ENCODE results near the gene FDX1.

FDX1 gene

DNA sequence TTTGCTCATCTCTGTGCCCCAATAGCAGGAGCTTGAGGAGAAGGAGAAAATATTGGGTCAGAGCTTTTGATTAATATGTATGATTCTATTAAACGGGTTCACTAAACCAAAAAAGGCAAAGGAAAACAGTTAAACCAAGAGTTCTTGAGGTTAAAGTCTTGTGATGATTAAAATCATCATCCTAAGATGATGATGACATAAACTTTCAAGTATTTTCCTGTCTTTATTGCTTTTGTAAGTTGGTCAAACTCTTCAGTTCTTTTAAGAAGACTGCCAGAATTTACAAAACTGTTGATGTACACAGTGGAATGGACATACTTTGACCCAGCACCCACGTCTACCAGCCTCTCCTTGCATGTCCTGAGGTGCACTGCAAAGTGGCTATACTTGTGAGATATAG, 41.0 kb downstream of the FDX1 start:
- no peak for DNase-seq

DNA sequence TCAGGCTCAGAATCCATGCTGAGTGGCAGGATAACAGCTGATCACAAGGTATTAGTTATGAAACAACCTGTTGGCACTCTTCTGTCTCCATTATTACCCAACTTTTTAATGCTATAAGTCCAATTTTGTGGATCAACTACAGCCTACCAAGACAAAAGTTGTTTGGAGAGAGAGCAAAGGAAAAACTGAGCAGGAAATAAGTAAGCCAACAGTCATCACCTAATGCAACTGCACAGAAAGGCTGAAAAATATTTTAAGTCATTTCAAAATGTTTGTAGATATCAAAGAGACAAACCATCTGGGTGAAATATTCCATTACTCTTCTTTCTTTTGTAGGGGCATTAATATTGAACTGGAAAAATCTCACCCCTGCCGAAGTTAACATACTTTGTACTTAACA, 41.6 kb downstream of the FDX1 start:
- no peak for DNase-seq

DNA sequence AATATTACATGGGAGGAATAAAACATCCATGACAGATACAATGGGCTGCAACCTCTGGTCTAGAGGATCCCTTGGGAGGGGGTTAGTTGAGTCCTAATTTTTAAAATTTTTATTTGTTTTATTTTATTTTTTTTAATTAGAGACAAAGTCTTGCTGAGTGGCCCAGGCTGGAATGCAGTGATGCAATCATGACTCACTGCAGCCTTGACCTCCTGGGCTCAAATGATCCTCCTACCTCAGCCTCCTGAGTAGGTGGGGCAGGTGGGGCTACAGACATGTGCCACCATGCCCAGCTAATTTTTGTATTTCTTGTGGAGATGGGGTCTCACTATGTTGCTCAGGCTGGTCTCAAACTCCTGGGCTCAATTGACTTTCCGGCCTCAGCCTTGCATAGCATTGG, 43.1 kb downstream of the FDX1 start:
- DNase-seq, result no peak

DNA sequence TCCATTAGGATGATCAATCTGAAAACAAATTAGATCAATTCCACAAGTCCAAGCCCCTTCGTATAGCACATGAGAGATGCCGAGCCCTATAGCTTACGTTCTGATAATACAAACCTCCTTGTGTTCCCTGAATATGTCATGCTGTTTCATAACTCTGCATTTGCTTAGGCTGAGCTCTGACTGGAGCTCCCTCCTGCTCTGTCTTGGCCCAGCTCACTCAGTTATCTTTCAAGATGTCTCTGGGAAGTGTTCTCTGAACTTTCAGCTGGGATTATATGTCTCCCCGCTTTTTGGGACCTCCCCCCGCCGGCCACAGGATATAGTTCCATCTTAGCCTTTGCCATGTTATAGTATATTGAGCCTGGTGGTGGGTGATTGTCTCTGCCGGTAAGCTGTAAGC, 44.0 kb downstream of the FDX1 start:
- DNase-seq, result no peak

DNA sequence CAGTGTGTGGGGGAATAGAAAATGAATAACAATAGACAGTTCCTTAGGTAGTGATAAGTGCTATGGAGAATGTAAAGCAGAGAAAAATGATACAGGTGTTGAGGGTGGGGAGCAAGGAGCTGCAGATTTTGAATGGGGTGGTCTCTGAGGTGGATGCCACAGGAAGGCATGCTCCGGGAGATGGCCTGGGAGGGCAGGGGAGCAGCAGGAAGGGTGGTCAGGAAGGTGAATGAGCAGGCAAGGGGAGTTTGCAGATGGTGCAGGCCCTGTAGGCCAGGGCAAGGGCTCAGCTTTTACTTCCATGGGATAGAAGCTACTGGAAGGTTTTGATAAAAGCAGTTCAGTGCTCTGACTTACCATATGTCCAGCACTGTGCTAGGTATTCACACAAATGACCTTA, 44.8 kb downstream of the FDX1 start:
- DNase-seq, result no peak

DNA sequence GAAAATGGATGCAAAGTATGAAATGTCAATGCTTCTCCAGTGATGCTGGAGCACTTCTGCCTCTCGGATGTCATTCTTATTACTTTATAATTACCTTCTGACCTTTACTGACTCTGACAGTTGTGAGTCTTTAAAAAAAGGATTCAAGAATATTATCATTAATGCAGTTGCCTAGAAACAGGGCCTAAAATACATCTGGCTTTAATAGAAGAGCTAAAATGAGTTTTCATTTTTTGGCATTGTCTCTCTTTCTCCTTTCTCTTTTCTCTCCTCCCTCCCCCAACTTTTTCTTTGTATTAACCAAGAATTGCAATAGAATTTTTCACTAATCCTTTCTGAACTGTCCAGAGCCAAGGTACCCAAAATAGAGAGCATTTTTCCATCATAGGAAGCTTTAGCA, 45.9 kb downstream of the FDX1 start:
- DNase-seq, result no peak

DNA sequence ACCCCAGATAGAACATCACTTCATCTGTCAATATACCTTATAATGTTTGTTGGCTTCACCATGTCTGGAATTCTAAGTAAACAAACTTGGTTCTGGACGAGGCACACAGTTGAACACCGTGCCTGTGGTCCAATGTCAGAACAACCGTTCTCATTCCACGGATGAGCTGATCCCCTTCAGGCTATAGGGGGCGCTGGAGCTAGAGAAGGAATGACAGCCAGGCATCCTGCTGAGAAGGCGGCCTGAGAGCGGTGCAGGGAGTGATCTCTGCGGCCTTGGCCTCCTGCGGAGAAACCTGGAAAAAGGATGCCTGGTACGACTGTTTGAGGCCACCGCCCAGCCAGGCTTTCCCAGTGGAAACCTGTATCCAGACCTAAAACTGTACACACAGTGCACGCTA, 48.7 kb downstream of the FDX1 start:
- DNase-seq, result no peak

DNA sequence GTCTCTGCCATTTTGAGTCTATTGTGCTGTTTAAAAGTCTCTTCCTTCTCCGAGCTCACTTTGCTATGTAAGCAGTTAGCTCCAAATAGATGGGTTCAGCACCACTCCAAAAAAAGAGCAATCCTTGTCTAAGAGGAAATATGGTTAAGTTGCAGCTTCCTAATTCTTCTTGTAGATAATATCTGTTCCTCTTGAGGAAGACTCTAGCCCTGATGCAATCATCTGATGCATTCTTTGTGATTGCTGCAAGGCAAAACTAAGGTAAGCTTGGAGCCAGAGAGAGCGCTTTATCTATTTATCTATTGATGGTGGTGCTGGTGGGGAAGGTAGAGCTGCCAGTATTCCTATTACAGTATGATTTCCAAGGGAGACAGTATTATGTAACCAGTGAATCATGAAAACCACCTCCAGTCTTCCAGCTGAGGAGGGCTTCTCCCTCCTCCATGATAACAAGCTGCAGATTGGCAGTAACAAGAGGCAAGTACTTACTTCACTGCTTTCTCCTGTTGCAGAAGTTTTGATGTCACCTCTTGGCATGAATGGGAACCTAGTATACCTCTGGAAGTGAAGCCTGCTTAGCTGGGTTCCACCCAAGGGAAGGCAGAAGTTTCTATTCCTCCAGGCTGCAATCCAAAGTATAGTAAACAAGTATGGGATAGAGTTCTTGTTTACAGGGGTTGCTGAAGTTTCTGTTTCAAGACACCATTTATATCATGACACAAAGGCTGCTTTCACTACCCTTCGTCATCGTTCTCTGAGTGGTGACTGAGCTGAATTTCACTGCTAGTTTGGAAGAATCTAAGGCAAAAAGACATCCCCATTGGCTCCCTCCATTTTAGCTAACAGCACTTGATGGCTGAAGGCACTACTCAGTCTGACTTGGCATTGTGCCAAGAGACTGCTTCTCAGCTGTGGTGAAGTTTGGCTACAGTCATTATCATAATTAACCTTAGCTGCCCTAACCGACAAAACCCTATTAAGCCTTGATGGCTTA, 49.7 kb downstream of the FDX1 start:
- no peak for DNase-seq

DNA sequence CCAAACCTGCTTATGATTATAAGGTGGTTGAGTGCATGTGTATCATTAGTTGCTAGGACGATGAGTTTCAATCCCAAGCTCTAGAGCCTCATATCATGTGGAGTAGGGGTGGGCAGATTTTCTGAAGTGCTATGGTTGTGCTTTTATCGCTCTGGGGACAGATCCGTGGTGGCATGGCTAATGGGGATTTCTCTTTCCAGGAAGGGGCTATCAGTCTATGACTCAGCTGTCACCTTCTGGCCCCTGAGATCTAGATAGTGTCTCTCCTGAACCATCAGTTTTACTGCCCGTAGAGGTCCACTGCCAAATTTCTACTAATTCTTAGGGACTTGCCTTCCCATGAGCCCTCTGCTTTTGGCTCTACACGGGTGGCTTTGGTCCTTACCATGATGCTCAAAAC, 51.8 kb downstream of the FDX1 start:
- no peak for DNase-seq

DNA sequence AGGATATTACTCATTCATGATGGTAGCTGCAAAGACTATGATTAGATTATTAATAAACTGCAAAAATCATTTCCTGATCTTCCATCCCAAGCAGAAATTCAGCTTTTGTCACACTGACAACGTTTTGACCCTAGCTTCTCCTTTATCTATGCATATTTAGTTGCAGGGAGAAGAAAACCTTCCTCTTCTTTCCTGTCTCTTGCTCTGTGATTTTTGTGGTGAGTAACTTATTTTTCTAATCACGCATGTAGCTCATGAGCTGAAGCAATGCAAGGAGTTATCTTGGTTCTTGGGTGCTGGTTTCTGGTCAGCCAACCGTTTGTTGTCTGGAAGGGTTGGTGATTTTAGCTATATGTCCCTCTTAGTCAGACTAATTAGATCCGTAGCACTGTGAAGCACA, 56.4 kb downstream of the FDX1 start:
- DNase-seq, result no peak

DNA sequence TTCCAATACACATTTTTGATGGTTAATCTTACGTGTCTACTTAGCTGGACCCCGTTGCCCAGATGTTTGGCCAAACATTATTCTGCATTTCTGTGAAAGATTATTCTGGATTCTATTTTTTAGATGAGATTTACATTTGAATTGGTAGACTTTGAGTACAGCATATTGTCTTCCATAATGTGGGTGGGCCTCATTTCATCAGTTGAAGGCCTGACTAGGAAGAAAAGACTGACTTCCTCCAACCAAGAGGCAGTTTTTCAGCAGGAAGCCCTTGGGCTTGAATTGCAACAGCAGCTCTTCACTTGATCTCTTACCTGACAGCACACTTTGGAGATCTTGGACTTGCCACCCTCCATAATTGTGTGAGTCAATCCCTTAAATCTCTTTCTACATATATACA, 58.7 kb downstream of the FDX1 start:
- no peak for DNase-seq

DNA sequence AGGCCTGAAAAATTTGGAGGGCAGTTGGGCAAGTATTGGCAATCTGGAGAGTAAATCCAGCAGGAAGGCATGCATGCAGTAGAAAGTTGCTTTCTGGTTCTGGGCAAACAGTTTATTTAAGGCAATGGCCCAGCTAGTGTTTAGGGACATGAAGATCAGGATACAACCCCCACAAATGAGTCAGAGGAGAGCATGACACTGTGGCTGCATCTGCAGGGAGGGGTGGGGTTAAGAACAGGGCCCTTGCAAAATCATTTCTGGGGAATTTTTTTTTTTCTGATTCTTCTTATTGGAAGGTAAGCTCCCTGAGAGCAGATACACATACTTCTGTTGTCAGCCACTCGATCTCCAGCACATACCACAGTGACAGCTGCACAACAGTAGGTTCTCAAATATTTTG, 61.1 kb downstream of the FDX1 start:
- no peak for DNase-seq

DNA sequence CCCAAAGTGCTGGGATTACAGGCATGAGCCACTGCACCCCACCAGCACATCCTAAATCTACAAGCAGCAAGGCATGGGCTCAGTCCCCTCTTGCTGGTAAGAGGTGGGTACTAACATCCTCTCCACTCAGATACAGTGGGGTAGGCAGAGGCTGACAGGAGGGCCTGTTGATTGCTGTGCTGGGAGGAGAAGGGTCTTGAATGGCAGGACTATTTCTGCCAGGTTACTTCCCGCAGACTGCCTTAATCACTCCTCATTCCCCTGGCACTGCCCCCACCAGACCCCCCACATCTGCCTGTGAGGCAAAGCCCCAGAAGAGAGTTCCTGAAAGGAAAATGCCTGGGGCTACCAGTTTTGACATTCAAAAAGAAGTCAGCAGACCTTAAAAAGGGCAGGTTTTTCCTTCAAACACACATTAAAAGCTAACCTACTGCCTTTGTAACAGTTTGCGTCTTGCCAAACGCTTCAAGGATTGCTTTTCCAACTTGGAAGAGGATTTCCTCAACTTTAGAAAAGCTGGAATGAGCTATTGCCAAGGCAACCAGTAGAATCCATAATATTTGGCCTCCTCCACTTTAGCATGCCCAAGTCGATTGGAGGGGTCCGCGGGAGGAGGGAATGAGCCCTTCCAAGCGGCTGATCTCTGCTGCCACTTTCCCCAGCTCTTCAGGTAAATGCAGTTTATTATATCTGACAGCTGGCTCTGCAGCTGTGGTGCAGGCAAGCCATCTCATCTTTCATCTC, 62.0 kb downstream of the FDX1 start:
- no peak for DNase-seq

DNA sequence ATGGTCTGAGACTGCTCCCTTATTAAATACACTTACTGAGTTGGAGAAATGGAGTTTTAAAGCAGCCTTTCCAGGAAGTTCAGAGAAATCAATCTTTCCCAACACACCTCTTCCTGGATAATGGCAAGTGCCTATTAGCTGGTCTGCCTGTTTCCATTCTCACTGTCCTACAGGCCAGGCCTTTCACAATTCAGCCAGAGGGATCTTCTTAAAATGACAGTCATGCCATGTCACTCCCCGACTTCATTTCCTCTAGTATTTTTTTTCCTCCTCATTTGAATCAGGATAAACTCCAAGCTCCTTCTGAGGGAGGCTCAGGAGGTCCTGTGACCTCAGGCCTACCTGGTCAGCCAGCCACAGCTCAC, 62.6 kb downstream of the FDX1 start:
- no peak for DNase-seq

DNA sequence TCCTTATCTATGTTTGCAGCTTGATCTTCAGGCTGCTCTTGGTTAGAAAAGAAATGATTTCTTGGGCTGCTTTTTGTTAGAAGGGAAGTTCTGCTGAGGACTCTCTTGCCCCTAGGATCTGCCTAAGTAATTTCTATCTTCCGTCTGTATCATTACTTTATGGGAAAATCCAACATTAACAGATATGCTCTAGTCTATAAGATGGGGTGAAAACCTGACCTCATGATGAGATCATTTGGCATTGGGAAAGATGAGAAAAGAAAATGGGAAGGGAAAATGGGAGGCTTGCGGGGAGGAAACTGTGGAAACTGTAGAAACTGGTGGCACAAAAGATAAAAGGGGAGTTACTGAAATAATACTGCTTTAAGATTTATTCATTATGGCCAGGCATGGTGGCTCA, 63.6 kb downstream of the FDX1 start:
- DNase-seq, result no peak

DNA sequence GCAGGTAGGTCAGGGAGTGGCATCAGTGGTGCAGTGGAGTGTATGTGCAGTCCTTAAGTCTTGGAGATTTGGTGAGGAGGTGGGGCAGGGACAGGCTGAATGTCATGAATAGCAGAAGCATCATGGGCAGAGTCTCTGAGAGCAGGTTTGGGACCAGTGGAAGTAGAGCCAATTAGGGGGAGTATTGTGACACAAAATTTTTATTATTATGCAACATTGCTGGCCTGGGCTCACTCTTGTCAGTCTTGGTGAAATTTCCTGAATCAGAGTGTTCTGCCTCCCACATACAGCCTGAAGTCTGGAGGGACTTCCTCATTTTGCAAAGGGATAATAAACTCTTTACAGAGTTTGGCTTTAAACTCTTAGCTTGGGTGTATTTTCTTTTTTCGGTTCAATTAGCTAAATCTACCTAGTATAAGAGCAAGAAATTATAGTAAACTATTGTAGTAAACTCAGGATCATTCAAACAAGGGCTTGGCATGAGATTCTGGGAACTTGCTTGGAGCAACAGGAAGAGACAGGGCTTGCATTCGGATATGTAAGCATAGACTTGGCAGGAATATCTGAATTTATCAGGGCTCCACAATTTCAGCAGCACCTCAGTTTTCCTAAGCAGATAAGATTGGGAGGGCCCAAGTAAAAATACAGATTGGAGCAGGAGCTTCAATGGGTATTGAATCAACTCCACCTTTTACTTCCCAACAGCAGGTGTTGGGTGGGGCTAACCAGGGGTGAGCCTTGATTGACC, 67.7 kb downstream of the FDX1 start:
- DNase-seq, result no peak

DNA sequence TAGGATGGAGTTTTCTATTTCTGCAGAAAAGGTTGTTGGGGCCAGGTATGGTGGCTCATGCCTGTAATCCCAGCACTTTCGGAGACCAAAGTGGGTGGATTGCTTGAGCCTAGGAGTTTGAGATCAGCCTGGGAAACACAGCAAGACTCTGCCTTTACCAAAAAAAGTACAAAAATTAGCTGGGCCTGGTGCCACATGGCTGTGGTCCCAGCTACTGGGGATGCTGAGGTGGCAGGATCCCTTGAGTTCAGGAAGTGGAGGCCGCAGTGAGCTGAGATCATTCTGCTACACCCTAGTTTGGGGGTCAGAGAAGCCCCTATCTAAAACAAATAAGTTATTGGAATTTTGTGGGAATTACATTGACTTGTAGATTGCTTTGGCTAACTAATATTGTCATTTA, 71.7 kb downstream of the FDX1 start:
- no peak for DNase-seq

DNA sequence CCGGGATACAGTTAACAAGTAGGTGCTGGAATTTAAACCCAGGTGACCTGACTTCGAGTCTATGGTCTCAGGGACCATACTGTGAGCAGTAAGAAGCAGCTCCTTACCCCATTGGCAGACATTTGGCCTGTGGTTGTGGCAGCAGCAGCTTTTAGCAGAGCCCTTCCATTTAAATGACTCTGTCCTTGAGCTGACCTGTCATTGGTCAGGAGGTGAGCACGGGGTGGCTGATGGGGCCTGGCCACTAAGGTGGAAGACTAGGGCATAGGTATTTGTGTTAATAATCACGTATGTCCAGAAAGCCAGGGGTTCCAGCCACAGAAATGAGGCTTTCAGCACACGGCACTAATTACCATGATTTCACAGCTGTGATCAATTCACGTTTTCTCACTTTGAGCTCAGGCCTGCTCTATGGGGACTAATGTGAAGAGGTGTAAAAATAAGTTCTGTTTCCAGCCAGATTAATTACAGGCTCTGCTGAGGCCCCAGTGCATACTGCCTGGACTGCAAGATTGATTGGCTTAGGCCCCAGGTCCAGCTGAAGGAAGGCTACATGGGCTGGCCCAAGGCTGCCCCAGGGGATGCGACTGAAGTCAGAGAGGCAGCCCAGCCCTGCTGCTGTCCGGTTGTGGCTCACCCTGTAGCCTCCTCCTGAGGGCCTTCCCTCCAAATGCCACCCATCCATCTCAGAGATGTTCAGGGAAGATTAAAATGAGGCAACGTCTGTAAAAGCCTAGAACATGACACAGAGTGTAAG, 76.0 kb downstream of the FDX1 start:
- no peak for DNase-seq

DNA sequence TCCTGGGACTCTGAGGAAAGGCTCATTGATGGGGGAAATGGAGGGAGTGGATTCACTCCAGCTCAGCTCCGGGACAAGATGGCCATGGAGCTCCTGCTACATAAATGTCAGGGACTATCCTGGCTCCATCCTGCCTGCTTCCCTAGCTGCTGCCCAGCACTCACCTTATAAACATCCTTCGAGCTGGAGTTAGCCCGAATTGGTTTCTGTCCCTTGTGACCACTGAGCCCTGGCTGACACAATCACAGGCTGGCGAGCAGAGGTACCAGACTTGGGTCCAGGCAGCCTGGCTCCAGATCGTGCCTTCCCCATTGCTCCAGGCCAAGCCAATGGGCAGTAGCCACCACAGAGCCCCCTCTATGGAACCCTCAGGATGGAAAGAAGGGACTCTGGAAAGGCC, 77.6 kb downstream of the FDX1 start:
- DNase-seq, result no peak

DNA sequence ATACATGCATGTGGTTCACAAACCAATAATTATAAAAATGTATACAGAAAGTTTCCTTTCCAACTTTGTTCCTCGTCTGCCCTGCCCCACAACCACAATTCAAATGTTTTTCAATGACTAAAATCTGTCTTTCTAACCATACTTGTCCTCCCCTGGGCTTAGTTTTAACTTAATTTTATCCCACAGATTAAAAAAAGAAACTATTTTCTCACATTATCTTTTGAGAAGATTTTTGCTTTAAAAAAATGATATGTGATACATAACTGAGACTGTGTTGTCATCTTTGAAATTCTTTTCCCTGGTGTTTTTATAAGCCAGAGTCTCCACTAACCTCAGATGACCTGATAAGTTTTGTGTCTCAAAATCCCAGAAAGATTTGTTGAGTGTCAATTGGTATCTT, 79.0 kb downstream of the FDX1 start:
- no peak for DNase-seq

DNA sequence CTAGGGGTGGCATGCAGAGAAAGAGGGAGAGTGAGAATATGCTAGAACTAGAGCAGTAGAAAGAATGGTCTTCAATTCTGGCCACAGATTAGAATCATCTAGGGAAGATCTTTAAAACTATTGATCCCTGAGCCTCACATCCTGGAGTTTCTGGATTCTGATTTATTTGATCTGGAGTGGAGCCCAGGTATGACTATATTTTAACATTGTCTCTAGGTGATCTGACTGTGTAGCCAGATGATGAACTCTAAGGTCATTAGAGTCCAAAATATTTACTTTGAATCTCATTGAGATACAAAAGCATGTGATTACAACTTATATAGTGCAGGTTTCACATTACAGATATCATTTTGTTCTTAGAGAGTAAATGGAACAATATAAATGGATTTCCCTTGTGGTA, 79.7 kb downstream of the FDX1 start:
- DNase-seq, result no peak

DNA sequence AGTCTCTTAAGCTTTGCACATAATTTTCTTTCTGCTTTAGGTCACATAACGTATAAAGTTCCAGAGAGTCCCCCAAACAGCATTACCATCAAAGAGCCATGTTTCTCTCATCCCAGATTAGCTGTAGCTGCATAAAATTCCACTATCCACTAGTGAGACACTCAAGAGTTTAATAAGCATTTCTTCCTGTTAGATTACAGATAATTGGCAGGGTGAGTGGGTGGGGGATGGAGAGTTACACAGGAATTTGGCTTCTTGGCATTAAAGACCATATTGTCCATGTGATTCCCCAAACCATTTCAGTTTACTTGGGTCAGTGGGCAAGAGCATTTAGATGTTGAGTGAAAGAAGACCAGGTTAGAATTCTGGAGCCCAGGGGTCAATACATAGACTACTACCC, 82.3 kb downstream of the FDX1 start:
- DNase-seq, result no peak

DNA sequence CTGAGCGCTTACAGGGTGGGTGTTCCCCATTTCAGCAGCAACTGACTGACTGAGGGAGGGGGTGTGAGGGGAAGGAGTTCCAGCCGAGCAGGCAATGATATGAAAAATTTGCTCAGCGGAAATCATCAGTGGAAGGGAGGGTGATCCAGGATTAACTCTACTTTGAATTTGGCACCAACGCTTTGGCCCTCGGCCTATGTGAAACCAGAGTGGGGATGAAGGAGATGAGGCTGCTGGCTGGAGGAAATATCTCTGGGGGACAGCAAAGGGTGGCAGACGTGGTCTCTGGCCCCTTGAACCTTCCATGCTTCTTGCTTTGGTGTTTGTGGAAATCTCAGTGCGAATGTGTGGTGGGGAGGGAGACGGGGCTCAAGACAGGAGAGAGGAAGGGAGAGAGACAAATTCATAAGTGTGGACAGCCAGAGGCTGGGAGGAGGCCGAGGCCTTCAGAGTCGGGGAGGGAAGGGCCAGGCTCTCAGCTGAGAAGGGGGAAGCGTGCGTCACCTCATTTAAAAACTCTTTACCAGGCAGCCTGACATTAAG, 83.6 kb downstream of the FDX1 start:
- DNase-seq, result no peak
